Epithelial cell of esophagus (primary cell): ENCODE measurements around the gene PLEKHA4.
"Not testable (repeated sequence)": the region's sequence is repeated elsewhere in the genome, so short reads cannot be mapped to it uniquely, and the experiment has no call there.

ENCODE experiments used
- DNase-seq: peaks from one replicate; pipeline ENCODE4 v3.0.0; 2010; ENCODE audit warnings: low read depth
- H3K4me3 ChIP-seq: 2 replicates; pipeline ENCODE4 v1.5.1; 2011; ENCODE audit warnings: mild to moderate bottlenecking, low read length, control low read depth
- TF ChIP-seq, protein P1 (sequence below): IDR thresholded peaks from 2 replicates; pipeline ENCODE4 v1.5.1; 2011; ENCODE audit warnings: low read depth, mild to moderate bottlenecking, low read length, control low read depth, inconsistent platforms; ENCODE audit not compliant: insufficient read depth; ENCODE audit errors: missing control alignments

Gene PLEKHA4

GRCh38 chr19:48897181-48897580 is 28.8 kb upstream of the PLEKHA4 start:
- DNase-seq: no peak
- TF ChIP-seq, protein P1, sequence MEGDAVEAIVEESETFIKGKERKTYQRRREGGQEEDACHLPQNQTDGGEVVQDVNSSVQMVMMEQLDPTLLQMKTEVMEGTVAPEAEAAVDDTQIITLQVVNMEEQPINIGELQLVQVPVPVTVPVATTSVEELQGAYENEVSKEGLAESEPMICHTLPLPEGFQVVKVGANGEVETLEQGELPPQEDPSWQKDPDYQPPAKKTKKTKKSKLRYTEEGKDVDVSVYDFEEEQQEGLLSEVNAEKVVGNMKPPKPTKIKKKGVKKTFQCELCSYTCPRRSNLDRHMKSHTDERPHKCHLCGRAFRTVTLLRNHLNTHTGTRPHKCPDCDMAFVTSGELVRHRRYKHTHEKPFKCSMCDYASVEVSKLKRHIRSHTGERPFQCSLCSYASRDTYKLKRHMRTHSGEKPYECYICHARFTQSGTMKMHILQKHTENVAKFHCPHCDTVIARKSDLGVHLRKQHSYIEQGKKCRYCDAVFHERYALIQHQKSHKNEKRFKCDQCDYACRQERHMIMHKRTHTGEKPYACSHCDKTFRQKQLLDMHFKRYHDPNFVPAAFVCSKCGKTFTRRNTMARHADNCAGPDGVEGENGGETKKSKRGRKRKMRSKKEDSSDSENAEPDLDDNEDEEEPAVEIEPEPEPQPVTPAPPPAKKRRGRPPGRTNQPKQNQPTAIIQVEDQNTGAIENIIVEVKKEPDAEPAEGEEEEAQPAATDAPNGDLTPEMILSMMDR: no peak

DNA sequence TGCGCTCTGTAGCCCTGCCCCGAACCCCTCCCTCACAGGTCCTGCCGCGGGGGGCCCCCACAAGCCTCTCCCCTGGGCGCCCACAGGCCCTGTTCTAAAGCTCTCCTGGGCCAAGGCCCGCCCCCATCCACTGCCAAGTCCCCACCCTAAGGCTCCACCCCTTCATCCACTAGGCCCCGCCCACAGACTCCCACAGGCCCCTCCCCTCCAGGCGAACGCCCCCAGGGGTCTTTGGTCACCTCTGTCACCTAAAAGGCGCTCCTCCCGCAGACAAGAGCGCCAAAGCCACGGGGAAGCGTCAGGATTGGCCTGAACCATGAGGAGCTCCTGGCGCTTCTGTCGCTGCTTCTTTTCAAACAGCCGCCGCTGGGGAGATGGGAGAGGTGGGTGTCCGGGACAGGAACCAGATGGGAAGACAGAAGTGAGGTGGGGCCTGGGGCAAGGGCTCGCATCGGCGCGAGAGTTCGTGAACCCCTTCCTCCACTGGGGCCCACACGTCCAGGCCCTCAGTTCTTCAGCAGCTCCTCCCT is 27.8 kb upstream of the PLEKHA4 start:
- TF ChIP-seq, protein P1: no peak
- no peak for DNase-seq
- H3K4me3 ChIP-seq: no peak overlapping the region

More at GRCh38 chr19:48897181-48897580, 28.8 kb upstream of the PLEKHA4 start:
- H3K4me3 ChIP-seq: no peak overlapping the region

DNA sequence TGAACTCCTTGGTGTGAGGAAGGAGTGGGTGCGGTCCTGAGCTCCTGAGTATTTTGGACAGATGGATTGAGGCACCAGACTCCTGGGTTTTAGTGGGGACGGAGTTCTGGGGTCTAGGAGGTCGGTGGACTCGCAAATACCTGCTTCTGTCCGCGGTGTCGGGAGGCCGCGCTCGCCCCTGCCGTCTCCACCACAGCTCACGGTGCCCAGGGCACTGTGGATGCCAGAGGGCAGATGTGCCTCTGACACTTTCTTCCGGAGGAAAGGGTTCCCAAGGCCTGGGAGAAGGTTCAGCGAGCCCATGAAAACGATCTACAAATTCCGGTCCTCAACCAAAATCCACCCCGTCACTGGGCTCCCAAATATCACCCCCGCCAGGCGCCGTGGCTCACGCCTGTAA is 26.8 kb upstream of the PLEKHA4 start:
- DNase-seq: no peak
- TF ChIP-seq, protein P1: no peak
- H3K4me3 ChIP-seq: no peak overlapping the region

GRCh38 chr19:48890551-48890950 is 22.1 kb upstream of the PLEKHA4 start:
- TF ChIP-seq, protein P1: no peak
- no peak overlapping the region for H3K4me3 ChIP-seq
- DNase-seq: no peak

DNA sequence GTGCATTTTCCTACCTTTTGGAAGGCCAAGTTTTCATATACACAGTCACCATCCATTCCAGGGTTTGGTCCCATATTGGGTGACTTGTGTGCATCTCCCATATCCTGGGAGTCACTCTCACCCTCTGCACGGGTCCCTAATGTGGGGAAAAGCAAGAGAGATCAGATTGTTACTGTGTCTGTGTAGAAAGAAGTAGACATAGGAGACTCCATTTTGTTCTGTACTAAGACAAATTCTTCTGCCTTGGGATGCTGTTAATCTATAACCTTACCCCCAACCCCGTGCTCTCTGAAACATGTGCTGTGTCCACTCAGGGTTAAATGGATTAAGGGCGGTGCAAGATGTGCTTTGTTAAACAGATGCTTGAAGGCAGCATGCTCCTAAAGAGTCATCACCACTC is 21.1 kb upstream of the PLEKHA4 start:
- DNase-seq: not testable (repeated sequence)

GRCh38 chr19:48887861-48888612 is 19.6 kb upstream of the PLEKHA4 start:
- no peak for DNase-seq
- no peak overlapping the region for H3K4me3 ChIP-seq
- TF ChIP-seq, protein P1: no peak

More for the DNA sequence above, 21.1 kb upstream of the PLEKHA4 start:
- H3K4me3 ChIP-seq: not testable (repeated sequence)

DNA sequence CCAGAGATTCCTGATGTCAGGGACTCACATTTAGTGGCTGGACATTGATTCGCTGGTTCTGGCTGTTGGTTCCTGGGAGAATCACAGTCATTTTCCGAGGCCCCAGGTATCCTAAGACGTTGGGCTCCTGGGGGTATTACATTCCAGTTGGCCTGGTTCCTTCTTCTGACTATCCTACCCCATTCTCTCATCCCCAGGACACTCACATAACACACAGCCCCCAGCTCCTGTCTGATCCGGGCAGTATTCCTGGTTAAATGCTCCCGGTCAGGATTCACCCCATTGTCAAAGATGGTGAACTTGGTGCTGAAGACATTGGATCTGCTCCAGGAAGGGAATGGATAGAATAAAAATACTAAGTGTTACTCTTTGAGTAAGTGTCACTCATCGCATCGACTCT is 15.3 kb upstream of the PLEKHA4 start:
- TF ChIP-seq, protein P1: no peak
- no peak for DNase-seq
- H3K4me3 ChIP-seq: no peak overlapping the region
